Calu3 (cell line): ENCODE measurements around the gene ALDOC. TPM values are rescaled to one million over a fixed set of nuclear protein-coding genes. Genes with fewer than 3 reads are reported as not detected.
"Not testable (repeated sequence)": the region's sequence is repeated elsewhere in the genome, so short reads cannot be mapped to it uniquely, and the experiment has no call there.

ENCODE experiments used
- BruUV-seq: library from RNA; stranded (reverse); fragments of 400-500 nt; replicated peaks from 2 replicates; lab custom pipeline; 2021; lab: Mats Ljungman, UMichigan
- CTCF ChIA-PET: fragments of 300-600 bp; sonication (Branson Sonifier 250); formaldehyde crosslinking; loops from one replicate; lab custom pipeline; 2022; ENCODE audit warnings: antibody characterized with exemption; lab: Charles Lee
- DNase-seq: peaks from one replicate; pipeline ENCODE4 v3.0.0; 2022
- H3K27ac Mint-ChIP-seq: one replicate; pipeline ENCODE4 v1.8.0; 2022; ENCODE audit warnings: mixed read lengths; ENCODE audit not compliant: unreplicated experiment
- H3K27me3 Mint-ChIP-seq: one replicate; pipeline ENCODE4 v1.8.0; 2022; ENCODE audit warnings: mixed read lengths; ENCODE audit not compliant: unreplicated experiment
- H3K36me3 Mint-ChIP-seq: one replicate; pipeline ENCODE4 v1.8.0; 2022; ENCODE audit warnings: mild to moderate bottlenecking, moderate library complexity, mixed read lengths; ENCODE audit not compliant: insufficient read depth, unreplicated experiment
- H3K4me1 Mint-ChIP-seq: one replicate; pipeline ENCODE4 v1.8.0; 2022; ENCODE audit warnings: mild to moderate bottlenecking, low read depth, mixed read lengths; ENCODE audit not compliant: unreplicated experiment
- H3K4me3 Mint-ChIP-seq: one replicate; pipeline ENCODE4 v1.8.0; 2022; ENCODE audit warnings: mild to moderate bottlenecking, low read depth, moderate library complexity, mixed read lengths; ENCODE audit not compliant: unreplicated experiment
- H3K9me3 Mint-ChIP-seq: one replicate; pipeline ENCODE4 v1.8.0; 2022; ENCODE audit warnings: low read depth, mixed read lengths; ENCODE audit not compliant: unreplicated experiment
- CTCF ChIP-seq: fragments of 200-600 bp; IDR thresholded peaks from one replicate; pipeline ENCODE4 v1.8.0; 2022; ENCODE audit warnings: antibody characterized with exemption; ENCODE audit not compliant: unreplicated experiment
- intact Hi-C: fragments of 100-400 bp; cut with micrococcal nuclease; formaldehyde crosslinking; loops from one replicate; pipeline ENCODE4 v1.10.0; 2022; ENCODE audit not compliant: unreplicated experiment
- total RNA-seq: library from RNA; stranded (reverse); gene quantifications from 2 replicates; pipeline ENCODE4 v1.2.3, GENCODE V29; 2022

ALDOC gene
- total RNA-seq, 1 experiment from 2014 or later, result 2.6 TPM

GRCh38 chr17:28580959-28581358 is 4.3 kb upstream of the ALDOC start:
- Mint-ChIP-seq H3K27me3 (no peaks in the 10 kb centered on the region), H3K4me1 (no peaks in the 10 kb centered on the region), H3K36me3 (peaks cover 11% of the 10 kb centered on the region), H3K9me3 (no peaks in the 10 kb centered on the region), H3K4me3 (no peak overlapping the region), H3K27ac (no peak overlapping the region)
- no TSS peak for BruUV-seq
- TF ChIP-seq CTCF, result no peak
- intact Hi-C loops, result no loop called here
- DNase-seq, result no peak
- CTCF ChIA-PET, result interaction anchor here (0.8 kb wide), 1 partner anchor 9 kb away, joined by 3 read pairs; no protein-coding TSS in a partner anchor

GRCh38 chr17:28579526-28579925 is 2.8 kb upstream of the ALDOC start:
- intact Hi-C loops, result no loop called here
- no TSS peak for BruUV-seq
- H3K36me3 Mint-ChIP-seq, result peaks cover 6% of the 10 kb centered on the region
- no peak overlapping the region for H3K4me3 Mint-ChIP-seq
- H3K4me1 Mint-ChIP-seq, result no peaks in the 10 kb centered on the region
- H3K9me3 Mint-ChIP-seq, result no peaks in the 10 kb centered on the region
- CTCF ChIA-PET, result no interaction called here
- DNase-seq, result no peak
- H3K27me3 Mint-ChIP-seq, result no peaks in the 10 kb centered on the region
- no peak overlapping the region for H3K27ac Mint-ChIP-seq
- TF ChIP-seq CTCF, result no peak

- intact Hi-C loops, result no loop called here
- CTCF ChIA-PET, result interaction anchor here (0.6 kb wide), 1 partner anchor 490 kb away, joined by 5 read pairs; no protein-coding TSS in a partner anchor
- no TSS peak for BruUV-seq
- DNase-seq, result no peak
- H3K27me3 Mint-ChIP-seq, result no peaks in the 10 kb centered on the region
- no peak for TF ChIP-seq CTCF
- H3K4me1 Mint-ChIP-seq, result no peaks in the 10 kb centered on the region
- H3K27ac Mint-ChIP-seq, result no peak overlapping the region
- H3K9me3 Mint-ChIP-seq, result no peaks in the 10 kb centered on the region
- no peak overlapping the region for H3K4me3 Mint-ChIP-seq
- peaks cover 6% of the 10 kb centered on the region for H3K36me3 Mint-ChIP-seq
Measured at GRCh38 chr17:28578246-28579195, 1.8 kb upstream of the ALDOC start.

- no peak for DNase-seq
- CTCF ChIA-PET, result no interaction called here
- Mint-ChIP-seq H3K27ac (no peak overlapping the region), H3K27me3 (no peaks in the 10 kb centered on the region), H3K9me3 (no peaks in the 10 kb centered on the region), H3K36me3 (peaks cover 6% of the 10 kb centered on the region), H3K4me3 (no peak overlapping the region), H3K4me1 (peaks cover 3% of the 10 kb centered on the region)
- intact Hi-C loops, result no loop called here
- TF ChIP-seq CTCF, result no peak
- no TSS peak for BruUV-seq
Measured at GRCh38 chr17:28577466-28577824, 750 bp upstream of the ALDOC start.

GRCh38 chr17:28576016-28576415 is 679 bp downstream of the ALDOC start:
- H3K4me3 Mint-ChIP-seq, intact Hi-C loops, CTCF ChIA-PET, H3K27me3 Mint-ChIP-seq, DNase-seq, H3K4me1 Mint-ChIP-seq, BruUV-seq, H3K9me3 Mint-ChIP-seq, H3K27ac Mint-ChIP-seq: not testable (repeated sequence)
- peaks cover 19% of the 10 kb centered on the region for H3K36me3 Mint-ChIP-seq
